HepG2 (cell line): ENCODE measurements around the gene TUBA4A. TPM values are rescaled to one million over a fixed set of nuclear protein-coding genes. Genes with fewer than 3 reads are reported as not detected.

ENCODE experiments used
- ARNT2 ChIP-seq: sonication (generic); formaldehyde crosslinking; IDR thresholded peaks from 2 replicates; pipeline ENCODE4 v1.8.0; 2022; ENCODE audit warnings: mild to moderate bottlenecking, low read depth, missing genetic modification reagents, moderate library complexity
- ATF7-NPFF ChIP-seq: sonication (generic); formaldehyde crosslinking; IDR thresholded peaks from 2 replicates; pipeline ENCODE4 v1.8.1; 2023; ENCODE audit warnings: mild to moderate bottlenecking, low read depth, missing genetic modification reagents, moderate library complexity
- FOXA3 ChIP-seq: IDR thresholded peaks from 2 replicates; pipeline ENCODE4 v1.6.1; 2016; ENCODE audit warnings: missing genetic modification reagents, missing compliant biosample characterization
- GTF3A ChIP-seq: sonication (generic); formaldehyde crosslinking; conservative IDR thresholded peaks from 2 replicates; pipeline ENCODE4 v1.4.0; 2020; ENCODE audit warnings: mild to moderate bottlenecking, missing genetic modification reagents
- GZF1 ChIP-seq: sonication (generic); formaldehyde crosslinking; IDR thresholded peaks from 2 replicates; pipeline ENCODE4 v1.5.1; 2020; ENCODE audit warnings: mild to moderate bottlenecking, missing genetic modification reagents
- KAT7 ChIP-seq: IDR thresholded peaks from 2 replicates; pipeline ENCODE4 v1.6.1; 2018; ENCODE audit warnings: borderline replicate concordance, missing compliant biosample characterization
- MBNL3 ChIP-seq: fragments of 250-450 bp; sonication (Bioruptor Pico); conservative IDR thresholded peaks from 2 replicates; pipeline ENCODE4 v1.8.0; 2022; ENCODE audit warnings: mild to moderate bottlenecking, inconsistent platforms
- NAIF1 ChIP-seq: sonication (generic); formaldehyde crosslinking; IDR thresholded peaks from 2 replicates; pipeline ENCODE4 v1.5.0; 2020; ENCODE audit warnings: mild to moderate bottlenecking, missing genetic modification reagents, borderline replicate concordance
- NCOA5 ChIP-seq: sonication (generic); formaldehyde crosslinking; IDR thresholded peaks from 2 replicates; pipeline ENCODE4 v1.4.0; 2020; ENCODE audit warnings: missing genetic modification reagents
- NCOR1 ChIP-seq: fragments of 200-600 bp; sonication (generic); IDR thresholded peaks from 2 replicates; pipeline ENCODE4 v1.7.0; 2017; ENCODE audit warnings: antibody characterized with exemption, low read length, borderline replicate concordance
- PHF20 ChIP-seq: sonication (generic); formaldehyde crosslinking; IDR thresholded peaks from 2 replicates; pipeline ENCODE4 v1.5.0; 2020; ENCODE audit warnings: mild to moderate bottlenecking, missing genetic modification reagents
- RAD21 ChIP-seq: fragments of 450-650 bp; formaldehyde crosslinking; IDR thresholded peaks from 2 replicates; pipeline ENCODE4 v1.5.0; 2020; ENCODE audit warnings: mild to moderate bottlenecking
- RBAK ChIP-seq: sonication (generic); formaldehyde crosslinking; IDR thresholded peaks from 2 replicates; pipeline ENCODE4 v1.5.1; 2020; ENCODE audit warnings: mild to moderate bottlenecking, missing genetic modification reagents
- RBM22 ChIP-seq: fragments of 200-400 bp; formaldehyde crosslinking; optimal IDR thresholded peaks from 2 replicates; pipeline ENCODE3; 2017; ENCODE audit warnings: mild to moderate bottlenecking, low read length, moderate library complexity
- RELA ChIP-seq: sonication (generic); formaldehyde crosslinking; IDR thresholded peaks from 2 replicates; pipeline ENCODE4 v1.4.0; 2020; ENCODE audit warnings: missing genetic modification reagents
- RXRA ChIP-seq: sonication (generic); formaldehyde crosslinking; IDR thresholded peaks from 2 replicates; pipeline ENCODE4 v1.5.1; 2020; ENCODE audit warnings: missing genetic modification reagents
- SP1 ChIP-seq, 2 experiments: fragments of 450-650 bp in 1 of 2; sonication (generic) in 1 of 2; formaldehyde crosslinking in 1 of 2; IDR thresholded peaks; 2 replicates each; pipeline versions ENCODE4 v1.4.0 to v1.6.1; 2016 to 2020; ENCODE audit warnings: missing genetic modification reagents in 1 of 2
- TAF15 ChIP-seq: fragments of 200-400 bp; formaldehyde crosslinking; IDR thresholded peaks from one replicate; pipeline ENCODE4 v1.6.1; 2018; ENCODE audit warnings: mild to moderate bottlenecking, low read depth, low read length; ENCODE audit not compliant: poor library complexity, severe bottlenecking
- TOPORS ChIP-seq: sonication (generic); formaldehyde crosslinking; IDR thresholded peaks from 2 replicates; pipeline ENCODE4 v1.8.0; 2023; ENCODE audit warnings: mild to moderate bottlenecking, missing genetic modification reagents
- ZBTB7B ChIP-seq: sonication (generic); formaldehyde crosslinking; IDR thresholded peaks from 2 replicates; pipeline ENCODE4 v1.4.0; 2020; ENCODE audit warnings: missing genetic modification reagents
- ZBTB8A ChIP-seq: sonication (generic); formaldehyde crosslinking; IDR thresholded peaks from 2 replicates; pipeline ENCODE4 v1.4.0; 2020; ENCODE audit warnings: mild to moderate bottlenecking, low read depth, missing genetic modification reagents, borderline replicate concordance
- ZFP82 ChIP-seq: sonication (generic); formaldehyde crosslinking; IDR thresholded peaks from 2 replicates; pipeline ENCODE4 v1.5.1; 2020; ENCODE audit warnings: mild to moderate bottlenecking, missing genetic modification reagents, borderline replicate concordance
- ZIK1 ChIP-seq: sonication (generic); formaldehyde crosslinking; IDR thresholded peaks from 2 replicates; pipeline ENCODE4 v1.5.0; 2020; ENCODE audit warnings: mild to moderate bottlenecking, low read depth, missing genetic modification reagents, borderline replicate concordance
- ZMYM3 ChIP-seq: sonication (generic); formaldehyde crosslinking; IDR thresholded peaks from 2 replicates; pipeline ENCODE4 v1.5.1; 2020; ENCODE audit warnings: mild to moderate bottlenecking, missing genetic modification reagents
- ZNF501 ChIP-seq: sonication (generic); formaldehyde crosslinking; IDR thresholded peaks from 2 replicates; pipeline ENCODE4 v1.5.1; 2020; ENCODE audit warnings: mild to moderate bottlenecking, moderate library complexity, missing genetic modification reagents
- ZNF572 ChIP-seq: sonication (generic); formaldehyde crosslinking; IDR thresholded peaks from 2 replicates; pipeline ENCODE4 v1.5.1; 2020; ENCODE audit warnings: mild to moderate bottlenecking, missing genetic modification reagents
- ZNF598 ChIP-seq: sonication (generic); formaldehyde crosslinking; IDR thresholded peaks from 2 replicates; pipeline ENCODE4 v1.5.1; 2020; ENCODE audit warnings: mild to moderate bottlenecking, missing genetic modification reagents, borderline replicate concordance
- ZNF678 ChIP-seq: sonication (generic); formaldehyde crosslinking; IDR thresholded peaks from 2 replicates; pipeline ENCODE4 v1.4.0; 2020; ENCODE audit warnings: mild to moderate bottlenecking, missing genetic modification reagents
- ZNF761 ChIP-seq: sonication (generic); formaldehyde crosslinking; conservative IDR thresholded peaks from 2 replicates; pipeline ENCODE4 v1.4.0; 2020; ENCODE audit warnings: mild to moderate bottlenecking, missing genetic modification reagents
- ZSCAN12 ChIP-seq: sonication (generic); formaldehyde crosslinking; IDR thresholded peaks from 2 replicates; pipeline ENCODE4 v1.9.0; 2021; ENCODE audit warnings: mild to moderate bottlenecking, missing genetic modification reagents
- polyA plus RNA-seq, 8 experiments: library from polyadenylated mRNA; depleted of rRNA in 3 of 8; stranded (reverse) in 7 of 8; unstranded in 1 of 8; fragments of >200 nt; fragmentation: Illumina TruSeq in 4 of 8; extraction: Trizol in 4 of 8; gene quantifications; 2 replicates each; pipeline versions ENCODE4 v1.2.1 to v1.2.3, GENCODE V29; 2011 to 2016; ENCODE audit warnings: low read depth in 4 of 8, missing spikeins in 1 of 8, mixed read lengths in 1 of 8; ENCODE audit not compliant: insufficient read depth in 1 of 8
- total RNA-seq, 5 experiments: library from RNA; depleted of rRNA; stranded (reverse); fragments of >200 nt; fragmentation: Illumina TruSeq; extraction: Trizol; gene quantifications; 2 replicates each; pipeline ENCODE4 v1.2.3, GENCODE V29; 2016; ENCODE audit warnings: low read depth in 1 of 5
- TF ChIP-seq, protein P1 (sequence below): sonication (generic); formaldehyde crosslinking; IDR thresholded peaks from 2 replicates; pipeline ENCODE4 v1.9.0; 2022; ENCODE audit warnings: missing genetic modification reagents, mild to moderate bottlenecking, borderline replicate concordance

Gene TUBA4A
- total and polyA plus RNA-seq, 2 of the 13 experiments (the other 11 are each of a cell fraction or from before 2014, with no cell fraction given), result 1.3 to 12.7 TPM

DNA sequence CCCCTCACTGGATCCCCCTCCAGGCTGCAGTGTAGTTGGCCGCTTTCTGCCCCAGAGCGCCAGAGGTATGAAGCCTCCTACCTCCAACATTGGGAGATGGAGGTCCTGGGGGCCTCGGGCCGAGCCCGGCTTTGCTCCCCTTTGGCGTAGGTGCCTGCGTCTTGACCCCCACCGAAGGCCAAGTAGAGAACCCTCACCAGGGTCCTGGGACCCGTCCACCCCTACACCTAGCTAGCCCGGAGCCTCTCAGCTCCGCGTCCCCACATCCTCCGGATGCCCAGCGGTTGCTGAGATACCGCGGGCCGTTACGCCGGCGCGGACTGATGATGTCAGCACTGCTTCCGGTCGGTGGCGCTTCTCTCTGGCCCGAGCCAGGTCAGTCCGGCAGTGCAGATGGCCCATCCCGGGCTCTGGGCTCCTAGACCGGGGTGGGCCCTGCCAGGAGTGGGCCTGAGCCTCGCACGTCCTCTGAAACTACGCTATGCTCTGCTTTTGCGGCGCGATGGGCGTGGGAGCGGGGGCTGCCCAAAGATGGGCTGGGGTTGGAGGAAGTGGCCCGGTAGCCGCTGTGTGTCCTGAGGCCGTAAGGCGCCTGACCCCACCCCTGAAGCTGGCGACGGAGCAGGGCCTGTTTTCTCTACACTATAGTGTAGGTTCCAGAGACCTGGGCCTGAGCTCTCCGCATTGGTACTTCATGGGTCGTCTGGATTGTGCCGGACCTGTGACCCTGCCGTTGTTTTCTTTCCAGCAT, 8.4 kb downstream of the TUBA4A start, which contains the start of the genes GLB1L and STK16 (continued):
- TF ChIP-seq FOXA3 (CRISPR knock-in tag) (peak; percentile 73), ZNF572 (CRISPR knock-in tag) (peak; percentile 99; the same call in 1 of the 2 replicates), SP1 (IDR thresholded peaks at IDR 0.05) (no peak), SP1 (CRISPR knock-in tag; IDR thresholded peaks at IDR 0.05) (peak; percentile 57), ZFP82 (CRISPR knock-in tag) (0 out of 2 replicates have a peak, but pooled peaks have one; percentile 69), RAD21 (peak; percentile 44), GZF1 (peak; percentile 87), NAIF1 (CRISPR knock-in tag) (peak; percentile 55; the same call in 1 of the 2 replicates), GTF3A (CRISPR knock-in tag) (peak; percentile 60; the same call in 1 of the 2 replicates), KAT7 (peak; percentile 98; the same call in 1 of the 2 replicates), TOPORS (CRISPR knock-in tag) (no peak), ZNF501 (CRISPR knock-in tag) (peak; percentile 99), PHF20 (peak; percentile 99), ZBTB7B (CRISPR knock-in tag) (peak; percentile 55; the same call in 1 of the 2 replicates), TAF15 (peak; percentile 79), ZSCAN12 (no peak), MBNL3 (CRISPR knock-in tag) (no peak), ZBTB8A (CRISPR knock-in tag) (no peak), RBM22 (no peak), ZNF678 (no peak), NCOA5 (no peak), ZIK1 (CRISPR knock-in tag) (0 out of 2 replicates have a peak, but pooled peaks have one; percentile 34), ZMYM3 (no peak), ATF7-NPFF (CRISPR knock-in tag) (peak; percentile 91), ZNF761 (CRISPR knock-in tag) (peak; percentile 60; the same call in 1 of the 2 replicates), NCOR1 (no peak; the same call in 1 of the 2 replicates), RELA (CRISPR knock-in tag) (peak; percentile 90), RXRA (CRISPR knock-in tag) (peak; percentile 94), ARNT2 (CRISPR knock-in tag) (peak; percentile 96), ZNF598 (peak; percentile 94), RBAK (CRISPR knock-in tag) (no peak)
- TF ChIP-seq, protein P1, sequence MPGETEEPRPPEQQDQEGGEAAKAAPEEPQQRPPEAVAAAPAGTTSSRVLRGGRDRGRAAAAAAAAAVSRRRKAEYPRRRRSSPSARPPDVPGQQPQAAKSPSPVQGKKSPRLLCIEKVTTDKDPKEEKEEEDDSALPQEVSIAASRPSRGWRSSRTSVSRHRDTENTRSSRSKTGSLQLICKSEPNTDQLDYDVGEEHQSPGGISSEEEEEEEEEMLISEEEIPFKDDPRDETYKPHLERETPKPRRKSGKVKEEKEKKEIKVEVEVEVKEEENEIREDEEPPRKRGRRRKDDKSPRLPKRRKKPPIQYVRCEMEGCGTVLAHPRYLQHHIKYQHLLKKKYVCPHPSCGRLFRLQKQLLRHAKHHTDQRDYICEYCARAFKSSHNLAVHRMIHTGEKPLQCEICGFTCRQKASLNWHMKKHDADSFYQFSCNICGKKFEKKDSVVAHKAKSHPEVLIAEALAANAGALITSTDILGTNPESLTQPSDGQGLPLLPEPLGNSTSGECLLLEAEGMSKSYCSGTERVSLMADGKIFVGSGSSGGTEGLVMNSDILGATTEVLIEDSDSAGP, result peak; percentile 95; the same call in 1 of the 2 replicates
